DOHH2 (cell line): Measurements from ENCODE around the gene JARID2.
A peak's percentile ranks its signal among the peaks of the same experiment; 100 is the strongest.

ENCODE experiments used
- H3F3A ChIP-seq: fragments of 200-600 bp; sonication (generic), shearing (Covaris generic); 2 replicates; pipeline ENCODE4 v1.6.0; 2016; ENCODE audit warnings: antibody characterized with exemption, mild to moderate bottlenecking; ENCODE audit not compliant: control insufficient read depth, insufficient read depth
- H3K27ac ChIP-seq: fragments of 200-600 bp; sonication (generic); 2 replicates; pipeline ENCODE4 v1.5.1; 2014; ENCODE audit warnings: low read depth, mild to moderate bottlenecking, low read length, moderate library complexity
- H3K27me3 ChIP-seq: fragments of 200-600 bp; sonication (generic); 2 replicates; pipeline ENCODE4 v1.6.1; 2014; ENCODE audit warnings: mild to moderate bottlenecking, low read length, mixed read lengths; ENCODE audit not compliant: control insufficient read depth
- H3K36me3 ChIP-seq: fragments of 200-600 bp; sonication (generic); 2 replicates; pipeline ENCODE4 v1.6.1; 2014; ENCODE audit warnings: mild to moderate bottlenecking, low read length, moderate library complexity, mixed read lengths; ENCODE audit not compliant: control insufficient read depth
- H3K4me1 ChIP-seq: fragments of 200-600 bp; sonication (generic); 2 replicates; pipeline ENCODE4 v1.6.1; 2014; ENCODE audit warnings: mild to moderate bottlenecking, low read length, mixed read lengths; ENCODE audit not compliant: control insufficient read depth
- H3K4me2 ChIP-seq: fragments of 200-600 bp; sonication (generic); 2 replicates; pipeline ENCODE4 v1.6.0; 2014; ENCODE audit warnings: mild to moderate bottlenecking, low read length, moderate library complexity
- H3K4me3 ChIP-seq: fragments of 200-600 bp; sonication (generic); 2 replicates; pipeline ENCODE4 v1.5.1; 2014; ENCODE audit warnings: mild to moderate bottlenecking, low read length, mixed read lengths
- H3K79me2 ChIP-seq: fragments of 200-600 bp; sonication (generic); 2 replicates; pipeline ENCODE4 v1.6.1; 2014; ENCODE audit warnings: mild to moderate bottlenecking, low read length, mixed read lengths; ENCODE audit not compliant: control insufficient read depth
- H3K9me2 ChIP-seq: fragments of 200-600 bp; sonication (generic); replicated peaks from 2 replicates; pipeline ENCODE4 v1.6.1; 2014; ENCODE audit warnings: mild to moderate bottlenecking, low read length, mixed read lengths; ENCODE audit not compliant: control insufficient read depth
- H3K9me3 ChIP-seq: fragments of 200-600 bp; sonication (generic); 2 replicates; pipeline ENCODE4 v1.6.1; 2014; ENCODE audit warnings: antibody characterized with exemption, low read length, mixed read lengths; ENCODE audit not compliant: control insufficient read depth, insufficient read depth
- H4K20me1 ChIP-seq: fragments of 200-600 bp; sonication (generic); 2 replicates; pipeline ENCODE4 v1.6.0; 2014; ENCODE audit warnings: low read depth, mild to moderate bottlenecking, antibody characterized with exemption, low read length, moderate library complexity; ENCODE audit not compliant: control insufficient read depth, insufficient read depth
- EZH2phosphoT487 ChIP-seq: fragments of 200-600 bp; sonication (generic); IDR thresholded peaks from 2 replicates; pipeline ENCODE4 v1.6.1; 2017; ENCODE audit warnings: borderline replicate concordance, mild to moderate bottlenecking, antibody characterized with exemption, low read length, moderate library complexity, mixed read lengths
- TF ChIP-seq, protein P1 (sequence below): fragments of 200-600 bp; sonication (generic); IDR thresholded peaks from one replicate; pipeline ENCODE4 v1.5.1; 2014; ENCODE audit warnings: antibody characterized with exemption, mild to moderate bottlenecking, low read depth, low read length; ENCODE audit not compliant: poor library complexity, severe bottlenecking

Gene JARID2

GRCh38 chr6:15245361-15246216 lies at the start of gene JARID2:
TSS of gene JARID2 (plus strand) at chr6:15246069. CDS start at chr6:15246540, 471 bp downstream.
- Histone ChIP-seq H3K27me3 (no peaks in the 10 kb centered on the region), H3K79me2 (peaks cover 32% of the 10 kb centered on the region), H3K9me3 (no peaks in the 10 kb centered on the region), H3K36me3 (no peaks in the 10 kb centered on the region), H3F3A (peaks cover 17% of the 10 kb centered on the region; the same call in 1 of the 2 replicates), H3K9me2 (no peaks in the 10 kb centered on the region), H3K4me2 (peak within 1 kb of the TSS; percentile 82), H3K4me3 (peak within 1 kb of the TSS; percentile 76), H4K20me1 (peaks cover 4% of the 10 kb centered on the region; the same call in 1 of the 2 replicates), H3K4me1 (peaks cover 34% of the 10 kb centered on the region), H3K27ac (peak within 1 kb of the TSS; percentile 56)
- no peak for TF ChIP-seq EZH2phosphoT487

GRCh38 chr6:15200087-15200486 lies 45.8 kb upstream of the JARID2 start:
- H3K9me3 ChIP-seq, result no peaks in the 10 kb centered on the region

DNA sequence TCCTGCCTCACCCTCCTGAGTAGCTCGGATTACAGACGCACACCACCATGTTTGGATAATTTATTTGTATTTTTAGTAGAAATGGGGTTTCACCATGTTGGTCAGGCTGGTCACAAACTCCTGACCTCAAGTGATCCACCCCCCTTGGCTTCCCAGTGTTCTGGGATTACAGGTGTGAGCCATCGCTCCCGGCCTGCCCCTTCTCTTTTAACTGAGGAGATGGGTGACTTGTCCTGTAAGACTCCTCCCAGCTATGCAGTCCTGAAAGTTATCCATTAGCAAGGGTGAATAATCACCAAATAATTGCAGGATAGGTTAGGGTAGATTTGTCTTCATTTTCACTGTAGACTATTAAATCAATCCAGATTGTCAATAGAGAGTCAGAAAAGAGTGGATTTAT lies 40.5 kb upstream of the JARID2 start:
- no peaks in the 10 kb centered on the region for H3K36me3 ChIP-seq
- H4K20me1 ChIP-seq, result no peaks in the 10 kb centered on the region
- H3K4me1 ChIP-seq, result no peaks in the 10 kb centered on the region
- no peak overlapping the region for H3K4me3 ChIP-seq
- no peak overlapping the region for H3K27ac ChIP-seq
- TF ChIP-seq EZH2phosphoT487, result no peak
- TF ChIP-seq, protein P1, sequence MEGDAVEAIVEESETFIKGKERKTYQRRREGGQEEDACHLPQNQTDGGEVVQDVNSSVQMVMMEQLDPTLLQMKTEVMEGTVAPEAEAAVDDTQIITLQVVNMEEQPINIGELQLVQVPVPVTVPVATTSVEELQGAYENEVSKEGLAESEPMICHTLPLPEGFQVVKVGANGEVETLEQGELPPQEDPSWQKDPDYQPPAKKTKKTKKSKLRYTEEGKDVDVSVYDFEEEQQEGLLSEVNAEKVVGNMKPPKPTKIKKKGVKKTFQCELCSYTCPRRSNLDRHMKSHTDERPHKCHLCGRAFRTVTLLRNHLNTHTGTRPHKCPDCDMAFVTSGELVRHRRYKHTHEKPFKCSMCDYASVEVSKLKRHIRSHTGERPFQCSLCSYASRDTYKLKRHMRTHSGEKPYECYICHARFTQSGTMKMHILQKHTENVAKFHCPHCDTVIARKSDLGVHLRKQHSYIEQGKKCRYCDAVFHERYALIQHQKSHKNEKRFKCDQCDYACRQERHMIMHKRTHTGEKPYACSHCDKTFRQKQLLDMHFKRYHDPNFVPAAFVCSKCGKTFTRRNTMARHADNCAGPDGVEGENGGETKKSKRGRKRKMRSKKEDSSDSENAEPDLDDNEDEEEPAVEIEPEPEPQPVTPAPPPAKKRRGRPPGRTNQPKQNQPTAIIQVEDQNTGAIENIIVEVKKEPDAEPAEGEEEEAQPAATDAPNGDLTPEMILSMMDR, result no peak
- H3K9me3 ChIP-seq, result no peaks in the 10 kb centered on the region
- no peak overlapping the region for H3K4me2 ChIP-seq
- no peaks in the 10 kb centered on the region for H3K79me2 ChIP-seq
- no peaks in the 10 kb centered on the region for H3K27me3 ChIP-seq
- H3K9me2 ChIP-seq, result no peaks in the 10 kb centered on the region
- H3F3A ChIP-seq, result no peaks in the 10 kb centered on the region

More at GRCh38 chr6:15200087-15200486, 45.8 kb upstream of the JARID2 start:
- Histone ChIP-seq H3K27me3 (0 out of 2 replicates have a peak, but pooled peaks cover 2% of the 10 kb centered on the region), H3K4me1 (no peaks in the 10 kb centered on the region), H3F3A (no peaks in the 10 kb centered on the region), H3K27ac (no peak overlapping the region), H3K36me3 (no peaks in the 10 kb centered on the region), H4K20me1 (no peaks in the 10 kb centered on the region), H3K79me2 (no peaks in the 10 kb centered on the region), H3K4me3 (no peak overlapping the region), H3K4me2 (no peak overlapping the region), H3K9me2 (no peaks in the 10 kb centered on the region)
- TF ChIP-seq, protein P1, result no peak
- TF ChIP-seq EZH2phosphoT487, result no peak

DNA sequence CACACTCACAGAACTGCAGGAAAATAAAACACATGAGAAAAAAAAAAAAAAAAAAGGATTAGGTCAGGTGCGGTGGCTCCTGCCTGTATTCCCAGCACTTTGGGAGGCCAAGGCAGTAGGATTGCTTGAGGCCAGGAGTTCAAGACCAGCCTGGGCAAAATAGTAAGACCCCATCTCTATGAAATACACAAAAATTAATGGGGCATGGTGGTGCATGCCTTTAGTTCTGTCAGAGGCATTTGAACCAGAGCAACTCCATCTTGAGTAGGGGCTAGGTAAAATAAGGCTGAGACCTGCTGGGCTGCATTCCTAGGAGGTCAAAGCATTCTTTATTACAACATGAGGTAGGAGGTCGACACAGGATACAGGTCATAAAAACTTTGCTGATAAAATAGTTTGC lies 39.0 kb upstream of the JARID2 start:
- no peaks in the 10 kb centered on the region for H4K20me1 ChIP-seq
- no peaks in the 10 kb centered on the region for H3K9me3 ChIP-seq
- no peaks in the 10 kb centered on the region for H3F3A ChIP-seq
- H3K79me2 ChIP-seq, result no peaks in the 10 kb centered on the region
- no peak overlapping the region for H3K4me2 ChIP-seq
- no peak overlapping the region for H3K4me3 ChIP-seq
- H3K9me2 ChIP-seq, result no peaks in the 10 kb centered on the region
- H3K27me3 ChIP-seq, result no peaks in the 10 kb centered on the region
- H3K4me1 ChIP-seq, result no peaks in the 10 kb centered on the region
- no peaks in the 10 kb centered on the region for H3K36me3 ChIP-seq
- no peak overlapping the region for H3K27ac ChIP-seq
- TF ChIP-seq, protein P1, result no peak
- no peak for TF ChIP-seq EZH2phosphoT487
